ENCODE data around the gene API5.

Gene API5

DNA sequence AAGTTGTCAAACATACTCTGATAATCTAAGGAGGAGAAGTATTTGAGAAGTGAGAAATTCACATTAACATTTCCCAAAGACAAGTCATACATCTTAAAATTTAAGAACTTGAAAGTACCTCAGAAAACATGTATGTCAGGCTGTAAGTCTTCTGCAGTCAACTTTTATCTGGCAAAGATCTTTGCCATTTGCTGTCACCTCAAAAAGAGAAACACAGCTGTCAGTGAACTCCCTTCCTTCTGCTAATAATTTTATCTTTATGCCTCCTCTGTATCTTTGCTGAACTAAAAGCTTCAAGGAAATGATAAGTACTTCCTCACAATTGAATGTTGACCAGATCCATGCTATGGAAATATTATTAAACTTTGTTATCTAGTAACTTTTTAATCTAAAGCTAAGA is 65.6 kb downstream of the API5 start:
- Histone ChIP-seq H3K4me3 (ENCODE audit: low read depth, low read length) (no peak overlapping the region), H3K27me3 (replicated peaks) (no peaks in the 10 kb centered on the region)
- no peak for TF ChIP-seq CTCF (IDR thresholded peaks at IDR 0.05; ENCODE audit: low read depth, low read length, missing control alignments)

DNA sequence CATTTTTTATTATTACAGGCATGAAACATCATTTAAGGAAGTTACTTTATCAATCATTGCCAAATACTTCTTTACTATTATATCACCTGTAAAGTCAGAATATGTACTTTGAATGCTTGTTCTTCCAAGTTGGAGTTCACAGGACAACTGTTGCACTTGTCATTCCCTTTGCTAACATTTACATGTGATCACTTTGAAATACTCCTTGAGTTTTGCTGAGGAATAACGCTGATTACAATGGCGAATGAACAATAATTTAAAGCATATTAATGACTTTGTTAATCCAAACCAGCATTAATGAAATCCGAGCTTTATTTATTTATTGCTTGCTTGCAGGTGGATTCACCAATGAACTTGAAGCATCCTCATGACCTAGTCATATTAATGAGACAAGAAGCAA is 67.1 kb downstream of the API5 start:
- no peak overlapping the region for H3K27ac ChIP-seq
- no peaks in the 10 kb centered on the region for H3K27me3 ChIP-seq (replicated peaks)
- no peak overlapping the region for H3K4me3 ChIP-seq (ENCODE audit: low read depth, low read length)
- H3K36me3 ChIP-seq (replicated peaks) = no peaks in the 10 kb centered on the region
- in situ Hi-C loops (cut with HindIII; ENCODE audit: low pct_ligation_motif_present, low sequenced_read_pairs) = no loop called here
- DNase-seq = no peak
- TF ChIP-seq CTCF (IDR thresholded peaks at IDR 0.05; ENCODE audit: low read depth, low read length, missing control alignments) = no peak

More for the DNA sequence above, 65.6 kb downstream of the API5 start:
- H3K36me3 ChIP-seq (replicated peaks) = no peaks in the 10 kb centered on the region
- in situ Hi-C loops (cut with HindIII; ENCODE audit: low pct_ligation_motif_present, low sequenced_read_pairs) = no loop called here
- no peak for DNase-seq
- H3K27ac ChIP-seq = no peak overlapping the region

DNA sequence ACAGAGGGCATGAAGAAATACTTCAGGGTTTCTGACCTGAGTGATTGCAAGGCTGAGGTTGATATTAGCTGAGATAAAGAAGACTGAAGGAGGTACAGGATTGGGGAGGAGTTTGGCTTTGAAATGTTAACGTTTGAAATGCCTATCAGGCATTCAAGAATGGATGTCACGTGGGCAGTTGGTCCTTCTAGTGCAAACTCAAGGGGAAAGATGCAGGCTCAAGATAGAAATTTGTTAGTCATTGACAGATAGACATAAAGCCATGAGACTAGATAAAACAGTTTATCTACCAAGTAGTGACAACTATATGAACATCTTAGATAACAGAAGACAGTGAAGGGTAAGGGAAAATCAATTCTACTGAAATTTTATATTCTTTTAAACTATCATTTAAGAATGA is 70.0 kb downstream of the API5 start:
- no peaks in the 10 kb centered on the region for H3K27me3 ChIP-seq (replicated peaks)
- no peak for DNase-seq
- no peak for TF ChIP-seq CTCF (IDR thresholded peaks at IDR 0.05; ENCODE audit: low read depth, low read length, missing control alignments)
- in situ Hi-C loops (cut with HindIII; ENCODE audit: low pct_ligation_motif_present, low sequenced_read_pairs) = no loop called here
- no peak overlapping the region for H3K4me3 ChIP-seq (ENCODE audit: low read depth, low read length)
- no peaks in the 10 kb centered on the region for H3K36me3 ChIP-seq (replicated peaks)
- no peak overlapping the region for H3K27ac ChIP-seq

GRCh38 chr11:43382614-43383013 is 70.8 kb downstream of the API5 start:
- DNase-seq = no peak
- Histone ChIP-seq H3K4me3 (ENCODE audit: low read depth, low read length) (no peak overlapping the region), H3K36me3 (replicated peaks) (no peaks in the 10 kb centered on the region), H3K27ac (no peak overlapping the region), H3K27me3 (replicated peaks) (no peaks in the 10 kb centered on the region)
- TF ChIP-seq CTCF (IDR thresholded peaks at IDR 0.05; ENCODE audit: low read depth, low read length, missing control alignments) = no peak
- in situ Hi-C loops (cut with HindIII; ENCODE audit: low pct_ligation_motif_present, low sequenced_read_pairs) = no loop called here

- Histone ChIP-seq H3K36me3 (replicated peaks) (peaks cover 2% of the 10 kb centered on the region), H3K4me3 (ENCODE audit: low read depth, low read length) (no peak overlapping the region), H3K27ac (no peak overlapping the region), H3K27me3 (replicated peaks) (no peaks in the 10 kb centered on the region)
- no peak for DNase-seq
- in situ Hi-C loops (cut with HindIII; ENCODE audit: low pct_ligation_motif_present, low sequenced_read_pairs) = no loop called here
- no peak for TF ChIP-seq CTCF (IDR thresholded peaks at IDR 0.05; ENCODE audit: low read depth, low read length, missing control alignments)
Observed at GRCh38 chr11:43384393-43384792, 72.6 kb downstream of the API5 start.

GRCh38 chr11:43392713-43393112 is 80.9 kb downstream of the API5 start:
- Histone ChIP-seq H3K4me3 (ENCODE audit: low read depth, low read length) (no peak overlapping the region), H3K27me3 (replicated peaks) (no peaks in the 10 kb centered on the region), H3K27ac (no peak overlapping the region), H3K36me3 (replicated peaks) (peaks cover 28% of the 10 kb centered on the region)
- no peak for TF ChIP-seq CTCF (IDR thresholded peaks at IDR 0.05; ENCODE audit: low read depth, low read length, missing control alignments)
- DNase-seq = no peak
- in situ Hi-C loops (cut with HindIII; ENCODE audit: low pct_ligation_motif_present, low sequenced_read_pairs) = no loop called here
